Stimulated activated CD4-positive, alpha-beta T cell treated with anti-CD3 and anti-CD28 coated beads, Interleukin-15, amount 100 ng/mL, for 24 hours (primary cell): ENCODE results near the gene IL1RL1.

Experiments
- DNase-seq: peaks from one replicate; pipeline ENCODE4 v3.0.0-alpha.2; 2020

IL1RL1 gene

DNA sequence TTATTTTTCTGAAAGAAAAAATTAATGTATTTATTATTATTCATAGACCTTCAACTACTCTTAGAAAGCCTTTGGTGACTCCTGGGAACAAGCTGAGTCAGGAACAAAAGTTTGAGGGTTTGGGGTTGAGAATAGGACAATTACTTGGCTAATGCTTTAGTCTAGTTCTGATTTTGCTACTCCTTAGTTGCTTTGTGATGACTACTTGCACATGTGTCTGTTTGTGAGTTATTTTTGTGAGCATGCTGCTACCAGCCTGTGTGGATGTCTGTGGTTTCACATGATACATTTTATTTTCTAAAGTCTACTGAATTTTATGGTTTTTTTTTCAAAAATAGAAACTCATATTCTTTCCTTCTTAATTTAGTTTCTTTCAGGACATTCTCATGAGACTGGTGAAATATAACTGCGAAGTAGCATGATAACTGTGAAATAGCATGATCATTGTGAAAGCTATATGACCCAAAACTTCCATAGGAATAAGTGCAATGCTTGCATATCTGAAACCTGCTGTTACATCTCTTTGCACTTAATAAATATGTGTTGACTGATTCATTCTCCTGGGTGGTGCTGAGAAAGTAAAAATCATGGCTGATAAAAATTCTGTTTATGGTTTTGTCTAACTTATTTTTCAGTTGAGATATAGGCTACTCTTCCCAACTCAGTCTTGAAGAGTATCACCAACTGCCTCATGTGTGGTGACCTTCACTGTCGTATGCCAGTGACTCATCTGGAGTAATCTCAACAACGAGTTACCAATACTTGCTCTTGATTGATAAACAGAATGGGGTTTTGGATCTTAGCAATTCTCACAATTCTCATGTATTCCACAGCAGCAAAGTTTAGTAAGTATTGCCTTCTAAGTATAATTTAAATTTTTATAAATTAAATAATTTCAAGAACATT is 26.4 kb downstream of the IL1RL1 start:
- no peak for DNase-seq

DNA sequence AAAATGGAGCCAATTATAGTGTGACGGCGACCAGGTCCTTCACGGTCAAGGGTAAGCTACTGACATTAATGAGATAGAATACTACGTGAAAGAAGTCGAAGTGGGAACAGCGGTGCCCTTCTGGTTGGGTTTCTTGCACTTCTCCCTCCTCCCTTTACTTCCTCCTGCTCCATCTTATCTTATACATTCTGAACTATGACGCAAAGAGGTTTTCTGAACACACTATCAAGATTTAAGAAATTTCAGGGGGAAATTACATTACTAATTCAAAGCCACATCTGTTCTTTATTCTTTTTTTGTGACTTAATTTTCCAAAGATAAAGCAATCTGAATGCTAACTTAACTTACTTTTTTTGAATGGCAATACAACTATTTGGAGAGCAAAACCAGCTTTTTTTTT is 29.4 kb downstream of the IL1RL1 start:
- DNase-seq, result no peak

DNA sequence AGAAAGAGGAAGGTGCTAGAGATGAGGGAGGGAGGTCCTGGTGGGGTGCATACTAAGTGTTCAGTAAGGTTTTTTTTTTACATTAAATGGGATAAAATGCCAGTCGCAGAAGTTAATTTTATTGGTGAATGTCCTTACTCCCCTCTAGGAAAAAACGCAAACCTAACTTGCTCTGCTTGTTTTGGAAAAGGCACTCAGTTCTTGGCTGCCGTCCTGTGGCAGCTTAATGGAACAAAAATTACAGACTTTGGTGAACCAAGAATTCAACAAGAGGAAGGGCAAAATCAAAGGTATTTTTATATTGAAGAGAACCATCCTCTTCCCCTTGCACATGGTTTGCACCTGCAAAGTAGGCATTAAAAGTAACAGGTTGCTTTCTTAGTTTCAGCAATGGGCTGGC is 31.5 kb downstream of the IL1RL1 start:
- DNase-seq, result no peak

DNA sequence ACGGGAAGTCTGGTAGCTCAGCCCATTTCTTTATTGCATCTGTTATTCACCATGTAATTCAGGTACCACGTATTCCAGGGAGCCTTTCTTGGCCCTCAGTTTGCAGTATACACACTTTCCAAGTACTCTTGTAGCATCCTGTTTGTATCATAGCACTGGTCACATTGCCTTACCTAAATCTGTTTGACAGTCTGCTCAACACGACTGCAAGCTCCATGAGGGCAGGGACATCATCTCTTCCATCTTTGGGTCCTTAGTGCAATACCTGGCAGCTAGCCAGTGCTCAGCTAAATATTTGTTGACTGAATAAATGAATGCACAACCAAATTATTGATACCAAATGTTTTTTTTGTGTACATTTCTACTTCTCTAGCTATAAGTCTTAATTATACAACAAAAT is 33.0 kb downstream of the IL1RL1 start:
- DNase-seq, result no peak

DNA sequence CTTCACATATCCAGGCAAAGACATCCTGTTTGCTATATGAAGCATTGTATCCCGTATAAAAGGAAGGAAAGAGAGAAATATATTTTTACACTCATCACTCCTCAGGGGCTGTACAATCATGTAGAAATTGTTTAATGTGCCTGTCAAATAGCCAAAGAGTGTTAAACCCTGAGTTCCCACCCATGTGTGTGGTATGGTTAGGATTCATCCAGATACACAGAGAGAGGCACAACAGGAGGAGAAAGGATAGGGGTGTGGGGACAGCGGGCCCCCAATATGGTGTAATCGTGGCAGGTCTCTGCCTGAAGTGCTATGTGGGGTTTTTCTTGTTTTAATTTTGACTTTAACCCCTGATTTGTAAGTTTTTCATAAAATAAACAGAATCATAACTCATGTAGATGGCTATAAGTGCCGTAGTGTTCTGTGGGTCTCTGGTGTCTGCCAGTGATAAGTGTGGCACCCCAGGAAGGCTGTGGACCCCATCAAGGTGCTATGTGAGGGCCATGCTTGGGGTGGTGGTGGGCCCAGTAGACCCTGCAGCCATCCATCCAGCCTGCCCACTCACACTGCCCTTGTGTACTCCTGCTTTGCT is 34.1 kb downstream of the IL1RL1 start:
- DNase-seq, result no peak

DNA sequence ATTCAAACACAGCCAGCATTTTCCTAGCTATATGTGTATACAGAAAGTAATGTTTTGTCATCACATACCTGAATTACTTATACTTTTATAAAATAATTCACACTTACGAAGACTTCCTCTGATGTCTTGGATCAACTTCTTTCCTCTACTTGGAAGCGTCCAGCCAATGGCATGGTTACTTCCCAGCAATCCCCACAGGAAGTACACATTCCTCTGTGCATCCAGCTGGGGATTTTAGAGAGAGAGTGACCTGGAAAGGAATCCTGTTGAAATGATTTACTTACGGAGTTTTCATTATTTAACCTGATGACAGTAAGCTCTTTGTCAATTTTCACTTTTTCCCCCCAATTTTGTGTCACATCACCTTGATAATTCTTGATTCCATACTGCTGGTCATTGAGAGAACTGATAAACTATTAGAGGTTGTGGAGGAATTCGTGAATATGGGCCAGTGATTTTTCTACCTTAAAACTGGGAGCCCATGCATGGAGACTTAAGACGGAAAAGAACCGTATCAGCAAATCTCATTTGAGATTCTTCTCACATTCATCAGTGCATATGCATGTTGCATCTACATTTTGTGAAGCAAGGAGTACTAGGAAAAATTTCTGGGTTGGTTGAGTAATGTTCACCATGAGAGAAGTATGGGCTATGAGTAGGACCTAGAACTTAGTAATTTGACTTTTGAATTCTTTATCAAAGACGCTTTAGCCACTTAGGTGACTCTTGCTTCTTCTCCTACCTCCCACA is 35.2 kb downstream of the IL1RL1 start:
- no peak for DNase-seq

DNA sequence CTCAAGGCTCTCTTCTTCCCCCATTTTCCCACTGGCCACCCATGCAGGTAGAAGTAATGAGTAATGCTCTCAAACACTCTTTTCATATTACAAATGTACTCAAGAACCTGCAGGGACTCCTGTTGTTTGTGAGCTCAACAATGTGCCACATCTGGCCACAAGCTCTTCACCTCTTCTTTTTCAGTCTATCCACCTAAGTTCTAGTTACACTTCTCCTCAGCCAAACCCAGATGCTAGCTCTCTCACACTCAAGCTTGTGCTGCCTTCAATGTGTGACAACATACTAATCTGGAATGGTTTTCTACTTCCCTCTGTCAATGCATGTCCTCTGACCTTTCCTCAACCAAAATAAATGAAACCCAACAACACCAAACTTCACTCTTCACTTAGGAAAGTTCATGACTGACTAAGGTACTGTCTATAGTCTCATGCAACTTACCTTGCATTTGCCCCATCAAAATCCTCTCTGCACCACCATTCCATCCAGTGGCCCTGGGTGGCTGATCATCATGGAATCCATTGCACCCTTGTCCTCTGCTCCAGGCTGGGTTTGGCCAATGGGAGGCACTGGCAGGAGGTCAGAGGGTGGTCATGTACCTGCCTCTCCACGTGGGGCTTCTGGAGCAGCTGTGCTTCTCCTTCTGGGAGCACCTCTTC is 38.9 kb downstream of the IL1RL1 start:
- DNase-seq, result no peak

DNA sequence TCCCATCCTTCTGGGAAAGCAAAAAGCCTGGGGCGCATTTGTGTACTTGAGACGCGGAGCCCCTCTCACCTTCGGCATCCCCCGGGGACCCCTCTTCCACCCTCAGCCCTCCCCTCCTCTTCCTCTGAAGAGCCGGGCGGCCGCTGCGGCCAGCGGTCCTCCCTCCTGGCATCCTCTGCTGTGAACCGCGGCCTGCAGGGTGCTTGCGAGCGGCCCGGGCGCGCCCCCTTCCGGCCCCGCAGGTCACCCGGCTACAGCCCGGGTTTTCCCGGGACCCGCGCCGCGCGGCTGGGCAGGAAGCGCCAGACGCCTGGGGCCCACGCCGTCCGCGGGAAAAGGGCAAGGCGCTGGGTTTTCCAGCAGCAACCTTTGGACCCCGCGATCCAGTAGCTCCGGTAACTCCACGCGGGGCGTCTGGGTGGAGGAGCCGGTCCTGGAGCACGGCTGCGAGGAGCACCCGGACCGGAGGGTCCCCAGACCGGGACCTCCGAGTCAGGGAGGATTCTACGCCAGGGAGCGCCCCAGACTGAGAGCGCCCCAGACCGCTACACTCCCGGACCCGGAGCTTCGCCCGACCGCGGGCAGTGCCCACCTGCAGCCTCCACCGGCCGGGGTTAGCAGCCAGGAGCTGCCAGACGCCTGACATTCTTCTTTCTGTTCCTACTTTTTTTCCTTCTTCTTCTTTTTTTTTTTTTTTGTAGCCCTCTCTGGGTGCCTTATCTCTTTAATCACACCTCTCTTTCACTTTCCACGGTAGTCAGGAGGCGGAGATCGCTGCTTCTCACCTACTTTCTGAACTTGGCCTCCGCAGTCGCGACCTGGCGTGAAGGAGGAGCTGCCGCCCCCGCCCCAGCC is 44.4 kb downstream of the IL1RL1 start, which contains the start of gene IL18R1:
IL18R1 (plus strand) TSS at position 271 of the 855 bp plus-strand sequence. CDS start 6,865 bp downstream, outside the sequence.
- DNase-seq, result peak; percentile 85

DNA sequence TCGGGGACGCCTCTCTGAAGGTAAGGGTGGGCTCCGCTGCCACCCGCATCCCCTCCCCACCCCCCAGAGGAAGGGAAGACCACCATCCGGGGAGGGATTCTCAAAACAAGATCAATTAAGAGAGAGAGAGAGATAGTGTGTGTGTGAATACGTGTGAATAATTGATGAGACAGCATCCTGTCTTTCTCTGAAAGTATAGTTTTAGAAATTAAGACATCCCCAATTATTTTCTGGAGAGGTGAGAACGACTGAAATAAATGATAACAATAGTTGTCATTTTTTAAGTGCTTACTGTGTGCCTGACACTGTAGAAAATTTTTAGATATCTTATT is 45.0 kb downstream of the IL1RL1 start:
- DNase-seq, result no peak

GRCh38 chr2:102356741-102357140 is 45.4 kb downstream of the IL1RL1 start:
- no peak for DNase-seq

DNA sequence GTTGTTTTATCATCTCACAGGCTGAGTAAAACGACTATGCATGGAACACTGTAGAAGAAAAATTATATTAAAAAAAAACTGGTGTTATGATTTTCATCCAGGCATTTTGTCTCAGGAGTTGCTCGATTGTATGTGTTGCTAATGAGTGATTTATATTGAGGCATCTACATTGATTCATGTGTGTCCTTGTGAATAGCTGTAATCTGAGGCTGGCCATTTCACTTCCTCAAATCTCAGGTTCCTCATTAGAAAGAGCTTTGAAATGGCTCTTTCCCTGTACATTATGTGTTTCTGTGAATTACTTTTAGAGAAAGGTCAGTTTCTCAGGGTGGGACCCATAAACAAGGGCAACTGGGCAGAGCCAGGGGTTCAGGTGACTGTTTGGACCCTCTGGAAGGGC is 46.6 kb downstream of the IL1RL1 start:
- no peak for DNase-seq

- DNase-seq, result no peak
Observed at GRCh38 chr2:102358496-102358895, 47.1 kb downstream of the IL1RL1 start.

DNA sequence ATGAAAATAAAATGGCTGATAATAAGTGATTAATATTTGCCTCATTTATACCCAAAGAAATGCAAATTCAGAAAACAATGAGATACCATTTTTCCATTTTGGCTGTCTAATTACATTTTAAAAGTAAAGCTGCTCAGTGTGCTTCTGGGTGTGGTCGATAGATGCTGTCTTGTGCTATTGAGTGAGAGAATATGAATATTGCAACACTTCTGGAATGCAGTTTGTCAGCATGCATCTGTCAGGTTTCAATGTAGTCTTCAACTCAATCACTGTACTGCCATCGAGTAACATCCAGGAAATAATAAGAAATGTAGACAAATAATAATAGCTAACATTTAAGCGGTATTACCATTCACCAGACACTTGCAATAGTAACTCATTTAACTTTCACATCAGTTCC is 48.2 kb downstream of the IL1RL1 start:
- no peak for DNase-seq

GRCh38 chr2:102361632-102362241 is 50.4 kb downstream of the IL1RL1 start:
- DNase-seq, result no peak

GRCh38 chr2:102365763-102366162 is 54.4 kb downstream of the IL1RL1 start:
- no peak for DNase-seq

DNA sequence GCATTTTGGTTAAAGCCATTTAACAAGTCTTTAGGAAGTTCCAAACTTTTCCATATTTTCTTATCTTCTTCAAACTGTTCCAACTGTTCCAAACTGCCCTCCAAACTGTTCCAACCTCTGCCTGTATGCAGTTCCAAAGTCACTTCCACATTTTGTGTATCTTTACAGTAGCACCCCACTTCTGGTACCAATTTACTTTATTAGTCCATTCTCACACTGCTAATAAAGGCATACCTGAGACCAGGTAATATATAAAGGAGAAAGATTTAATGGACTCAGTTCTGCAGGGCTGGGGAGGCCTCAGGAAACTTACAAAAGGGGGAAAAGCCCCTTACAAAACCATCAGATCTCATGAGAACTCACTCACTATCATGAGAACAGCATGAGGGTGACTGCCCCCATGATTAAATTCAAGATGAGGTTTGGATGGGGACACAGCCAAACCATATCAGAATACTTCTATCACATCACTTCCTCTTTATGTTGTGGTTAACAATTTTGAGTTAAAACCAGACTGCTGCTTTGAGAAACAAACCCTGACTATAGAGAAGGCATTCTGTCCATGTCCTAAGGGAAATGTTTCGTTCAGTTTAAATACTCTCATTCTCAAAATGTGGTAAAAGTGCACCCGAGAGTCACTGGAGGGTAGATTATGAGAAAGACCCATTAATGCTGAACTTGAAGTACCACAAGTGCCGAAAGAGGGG is 55.2 kb downstream of the IL1RL1 start:
- DNase-seq, result peak; percentile 23

DNA sequence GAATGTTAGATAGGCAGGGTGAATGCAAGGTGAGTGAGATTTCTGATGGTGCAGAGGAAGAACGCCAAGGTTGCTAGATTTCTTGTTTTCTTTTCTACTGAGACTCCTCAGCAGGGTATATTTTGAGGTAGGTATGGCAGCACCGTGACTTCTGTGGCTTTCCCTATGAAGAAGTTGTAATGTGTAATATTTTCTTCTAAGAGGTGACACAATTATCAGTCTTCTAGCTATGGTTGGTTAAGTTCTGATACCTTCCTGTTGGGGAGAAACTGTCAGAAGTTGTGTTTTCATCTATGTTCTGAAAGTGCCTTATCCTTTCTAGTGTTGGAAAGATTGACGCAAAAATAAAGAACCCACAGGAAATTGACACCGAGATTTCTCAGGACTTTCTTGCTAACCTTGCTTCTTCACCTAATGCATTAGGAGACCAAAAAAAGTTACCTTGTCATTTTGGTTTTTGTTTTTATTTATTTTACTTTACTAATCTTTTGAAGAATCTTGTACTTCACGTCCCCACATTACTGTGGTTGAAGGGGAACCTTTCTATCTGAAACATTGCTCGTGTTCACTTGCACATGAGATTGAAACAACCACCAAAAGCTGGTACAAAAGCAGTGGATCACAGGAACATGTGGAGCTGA is 56.1 kb downstream of the IL1RL1 start:
- DNase-seq, result peak; percentile 50

DNA sequence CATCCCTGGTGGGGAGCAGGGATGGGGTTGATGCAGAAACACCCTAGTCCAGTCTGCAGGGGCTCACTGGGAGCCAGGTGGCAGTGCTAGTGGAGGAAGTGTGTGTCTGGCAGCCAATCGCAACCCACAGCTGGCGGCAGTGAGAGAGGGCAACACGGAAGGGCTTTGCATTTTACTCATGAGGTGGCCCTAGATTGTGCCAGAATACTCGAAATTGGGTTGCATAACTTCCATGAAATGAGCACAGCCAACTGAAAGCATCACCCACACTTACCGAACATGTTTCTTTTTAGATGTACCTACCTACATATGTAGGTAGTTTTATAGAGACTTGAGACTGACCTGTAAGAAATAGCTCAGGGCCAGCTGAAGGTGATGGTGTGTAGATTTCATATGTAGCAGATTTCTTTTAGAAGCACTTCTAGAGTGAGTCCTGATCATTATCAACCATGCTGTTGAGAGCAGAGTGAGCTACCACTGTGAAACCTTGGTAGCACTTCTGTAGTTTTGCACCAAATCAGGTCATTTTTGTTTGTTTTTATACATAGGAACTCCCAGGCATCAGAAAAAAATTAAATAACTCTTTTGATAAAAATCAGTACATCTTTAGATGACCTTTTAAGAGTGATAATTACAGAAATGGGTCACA is 57.2 kb downstream of the IL1RL1 start:
- no peak for DNase-seq

- DNase-seq, result no peak
Observed at GRCh38 chr2:102369866-102370265, 58.5 kb downstream of the IL1RL1 start.

GRCh38 chr2:102376052-102376591 is 64.8 kb downstream of the IL1RL1 start:
- DNase-seq, result no peak
